Cardiac muscle cell (in vitro differentiated cells and primary cell): ENCODE results near the gene UAP1. TPM values are rescaled to one million over a fixed set of nuclear protein-coding genes. Genes with fewer than 3 reads are reported as not detected.
A peak's percentile ranks its signal among the peaks of the same experiment; 100 is the strongest.

Experiments
- DNase-seq, 2 donors: peaks; one replicate each; pipeline versions ENCODE4 v3.0.0 to v3.0.0-alpha.2; 2010 to 2017; ENCODE audit warnings: low read depth in 1 of 2, low spot score in 1 of 2
- H3K27ac ChIP-seq: fragments of 200-600 bp; sonication (generic); 2 replicates; pipeline ENCODE4 v1.5.1; 2016
- H3K27me3 ChIP-seq: fragments of 200-600 bp; sonication (generic); 2 replicates; pipeline ENCODE4 v1.6.0; 2016; ENCODE audit warnings: control low read depth
- H3K36me3 ChIP-seq: fragments of 200-600 bp; sonication (generic); 2 replicates; pipeline ENCODE4 v1.5.1; 2016; ENCODE audit warnings: control low read depth
- H3K4me1 ChIP-seq: fragments of 200-600 bp; sonication (generic); 2 replicates; pipeline ENCODE4 v1.8.1; 2017; ENCODE audit warnings: low read depth, mild to moderate bottlenecking, mixed run types
- H3K4me3 ChIP-seq: fragments of 200-600 bp; sonication (generic); 2 replicates; pipeline ENCODE4 v1.5.1; 2016; ENCODE audit warnings: mild to moderate bottlenecking
- H3K9me3 ChIP-seq: fragments of 200-600 bp; sonication (generic); 2 replicates; pipeline ENCODE4 v1.5.1; 2017; ENCODE audit warnings: low read depth, mild to moderate bottlenecking, control low read depth
- polyA plus RNA-seq: library from polyadenylated mRNA; unstranded; fragments of >200 nt; fragmentation: Nextera tagmentation; extraction: Ambion mirVana; gene quantifications from 2 replicates; pipeline ENCODE4 v1.2.1, GENCODE V29; 2016
- total RNA-seq: library from RNA; depleted of rRNA; stranded (reverse); fragments of >200 nt; gene quantifications from 2 replicates; pipeline ENCODE4 v1.2.3, GENCODE V29; 2016
- TF ChIP-seq, protein P1 (sequence below): IDR thresholded peaks from 2 replicates; pipeline ENCODE4 v1.5.1; 2012; ENCODE audit warnings: low read depth, mild to moderate bottlenecking, low read length

Gene UAP1
- total and polyA plus RNA-seq, 2 experiments from 2014 or later = 24.0 to 25.7 TPM

DNA sequence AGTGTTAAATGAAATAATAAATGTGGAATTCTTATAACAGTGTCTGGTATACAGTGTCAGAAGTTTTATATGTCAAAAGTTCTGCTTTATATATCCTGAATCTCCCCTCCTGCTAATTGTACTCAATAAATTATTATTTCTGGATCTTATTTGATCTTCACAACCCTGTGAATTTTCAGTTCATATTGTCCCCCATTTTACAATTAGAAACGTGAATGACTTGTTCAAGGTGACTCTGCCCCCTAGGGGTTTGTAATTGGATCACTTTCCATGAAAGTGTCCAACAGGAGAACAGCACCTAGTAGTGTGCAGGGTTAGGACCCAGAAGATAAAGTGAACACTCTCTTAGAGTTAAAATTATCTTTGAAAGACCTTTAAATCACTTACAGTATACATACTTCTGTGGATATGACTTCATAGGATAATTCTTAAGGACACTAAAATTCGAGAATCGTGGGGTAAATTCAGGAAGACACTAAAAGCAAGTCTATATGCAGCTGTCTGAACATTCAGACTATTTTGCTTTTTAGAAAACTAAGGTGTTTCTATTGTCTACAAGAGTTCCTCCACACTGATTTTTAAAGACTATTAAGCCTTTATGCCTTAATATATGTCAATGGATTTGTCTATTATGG is 66.3 kb downstream of the UAP1 start:
- H3K4me3 ChIP-seq = no peak overlapping the region
- no peaks in the 10 kb centered on the region for H3K27me3 ChIP-seq
- peak; percentile 36 to 60 for DNase-seq
- H3K4me1 ChIP-seq = peaks cover 29% of the 10 kb centered on the region
- H3K36me3 ChIP-seq = no peaks in the 10 kb centered on the region
- no peaks in the 10 kb centered on the region for H3K9me3 ChIP-seq
- H3K27ac ChIP-seq = no peak overlapping the region
- TF ChIP-seq, protein P1, sequence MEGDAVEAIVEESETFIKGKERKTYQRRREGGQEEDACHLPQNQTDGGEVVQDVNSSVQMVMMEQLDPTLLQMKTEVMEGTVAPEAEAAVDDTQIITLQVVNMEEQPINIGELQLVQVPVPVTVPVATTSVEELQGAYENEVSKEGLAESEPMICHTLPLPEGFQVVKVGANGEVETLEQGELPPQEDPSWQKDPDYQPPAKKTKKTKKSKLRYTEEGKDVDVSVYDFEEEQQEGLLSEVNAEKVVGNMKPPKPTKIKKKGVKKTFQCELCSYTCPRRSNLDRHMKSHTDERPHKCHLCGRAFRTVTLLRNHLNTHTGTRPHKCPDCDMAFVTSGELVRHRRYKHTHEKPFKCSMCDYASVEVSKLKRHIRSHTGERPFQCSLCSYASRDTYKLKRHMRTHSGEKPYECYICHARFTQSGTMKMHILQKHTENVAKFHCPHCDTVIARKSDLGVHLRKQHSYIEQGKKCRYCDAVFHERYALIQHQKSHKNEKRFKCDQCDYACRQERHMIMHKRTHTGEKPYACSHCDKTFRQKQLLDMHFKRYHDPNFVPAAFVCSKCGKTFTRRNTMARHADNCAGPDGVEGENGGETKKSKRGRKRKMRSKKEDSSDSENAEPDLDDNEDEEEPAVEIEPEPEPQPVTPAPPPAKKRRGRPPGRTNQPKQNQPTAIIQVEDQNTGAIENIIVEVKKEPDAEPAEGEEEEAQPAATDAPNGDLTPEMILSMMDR = peak; percentile 50

DNA sequence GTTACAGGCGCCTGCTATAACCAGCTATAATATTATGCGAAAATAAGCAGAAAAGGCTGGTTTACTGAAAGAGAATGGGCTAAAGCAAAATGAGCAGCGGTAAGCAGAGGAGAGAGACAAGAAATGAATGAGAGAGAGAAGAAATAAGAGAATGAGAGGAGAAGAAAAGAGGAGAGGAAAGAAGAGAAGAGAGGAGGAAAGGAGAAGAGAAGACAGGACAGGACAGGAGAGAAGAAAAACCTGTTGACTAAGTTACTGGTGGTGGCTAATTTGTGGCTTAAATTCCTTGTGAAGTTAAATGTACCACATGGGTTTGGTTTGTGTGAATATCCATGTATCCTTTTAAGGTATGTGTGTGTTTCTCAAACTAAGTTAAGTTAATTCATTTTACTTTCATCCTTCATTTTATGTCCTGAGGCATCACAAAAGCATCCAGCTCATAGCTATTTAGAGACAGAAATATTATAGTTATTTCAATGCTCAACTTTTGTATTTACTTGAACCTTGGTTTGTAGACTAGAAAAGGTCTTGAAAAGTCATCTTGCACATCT is 67.6 kb downstream of the UAP1 start:
- DNase-seq = no peak
- Histone ChIP-seq H3K36me3 (no peaks in the 10 kb centered on the region), H3K4me1 (peaks cover 29% of the 10 kb centered on the region), H3K27me3 (no peaks in the 10 kb centered on the region), H3K27ac (no peak overlapping the region), H3K4me3 (no peak overlapping the region), H3K9me3 (no peaks in the 10 kb centered on the region)
- TF ChIP-seq, protein P1 = no peak

DNA sequence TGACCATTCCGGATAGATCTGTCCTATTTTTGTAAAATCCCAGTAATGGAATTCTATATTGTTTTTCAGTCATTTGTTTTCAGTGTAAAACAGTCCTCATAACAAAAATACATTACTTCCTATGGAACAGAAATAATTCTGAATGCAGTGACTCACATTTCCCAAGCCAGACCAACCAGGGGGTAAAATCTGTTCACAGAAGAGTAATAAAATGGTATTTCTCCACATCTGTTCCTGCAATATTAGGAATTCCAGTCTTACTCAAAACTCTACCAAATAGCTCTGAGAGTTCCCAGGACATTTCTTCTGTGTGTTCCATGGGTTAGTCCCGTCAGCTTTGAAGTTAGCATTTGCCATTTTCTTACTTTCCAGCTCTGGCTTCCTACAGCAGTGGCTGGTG is 68.1 kb downstream of the UAP1 start:
- Histone ChIP-seq H3K9me3 (no peaks in the 10 kb centered on the region), H3K27ac (no peak overlapping the region), H3K36me3 (no peaks in the 10 kb centered on the region), H3K27me3 (no peaks in the 10 kb centered on the region), H3K4me1 (peaks cover 29% of the 10 kb centered on the region), H3K4me3 (no peak overlapping the region)
- DNase-seq = peak in 1 of 2 donors; percentile 79
- TF ChIP-seq, protein P1 = no peak

DNA sequence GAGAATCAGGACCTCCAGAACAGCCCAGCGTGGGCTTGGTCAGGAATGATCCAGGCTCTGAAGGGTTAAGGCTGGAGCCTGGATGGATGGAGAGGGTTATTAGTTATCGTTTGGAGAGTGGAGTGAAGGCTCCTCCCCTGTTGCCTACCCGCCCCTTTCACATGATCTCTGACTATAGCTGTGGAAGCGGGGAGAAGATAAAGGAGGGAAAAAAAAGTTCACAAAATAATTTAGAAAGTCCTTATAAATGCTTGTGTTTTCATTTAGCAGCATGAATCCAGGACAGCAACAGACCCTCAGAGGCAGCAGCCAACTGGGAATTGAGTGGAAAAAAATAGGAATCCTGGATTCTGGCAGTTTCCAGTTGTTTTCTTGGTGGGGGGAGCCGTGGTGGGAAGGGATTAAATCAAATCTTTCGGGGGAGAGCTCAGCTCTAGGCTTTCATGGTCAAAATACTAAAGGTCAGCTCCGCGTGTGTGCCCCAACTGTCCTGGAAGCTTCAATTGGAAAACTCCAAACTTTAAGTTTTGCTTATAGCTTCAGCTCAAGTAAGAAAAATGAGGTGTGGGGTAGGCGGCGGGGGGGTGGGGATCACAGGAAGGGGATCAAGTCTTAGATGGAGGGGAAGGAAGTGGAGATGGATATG is 70.1 kb downstream of the UAP1 start:
- no peaks in the 10 kb centered on the region for H3K27me3 ChIP-seq
- H3K27ac ChIP-seq = peak overlapping the region; percentile 35
- peak; percentile 63 to 86 for DNase-seq
- TF ChIP-seq, protein P1 = no peak
- H3K4me1 ChIP-seq = peaks cover 24% of the 10 kb centered on the region
- H3K9me3 ChIP-seq = no peaks in the 10 kb centered on the region
- H3K36me3 ChIP-seq = no peaks in the 10 kb centered on the region
- peak overlapping the region; percentile 3 for H3K4me3 ChIP-seq

DNA sequence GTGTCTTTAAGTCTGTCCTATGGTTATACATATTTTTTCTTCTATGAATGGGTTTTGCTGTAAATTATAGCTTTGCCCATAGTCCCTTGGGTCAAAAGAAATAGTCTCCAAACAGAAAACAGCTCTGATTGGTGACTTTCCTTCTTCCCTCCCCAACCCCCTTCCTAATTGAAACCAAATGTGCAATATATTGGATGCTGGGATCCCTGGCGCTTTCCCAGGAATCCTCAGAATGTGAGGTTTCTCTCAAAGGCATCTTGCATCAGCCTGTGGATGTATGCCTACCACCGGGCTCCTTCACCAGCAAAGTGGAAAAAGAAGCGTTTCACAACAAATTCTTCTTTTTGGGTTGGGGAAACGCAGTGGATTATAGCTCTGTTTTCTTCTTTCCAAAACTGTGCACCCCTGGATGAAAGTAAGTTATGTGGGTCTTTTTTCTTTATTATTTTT is 70.7 kb downstream of the UAP1 start, which contains the start of gene DDR2:
DDR2 (plus strand) TSS at position 248 of the 450 bp plus-strand sequence. CDS start 86,600 bp downstream, outside the sequence.
- TF ChIP-seq, protein P1 = no peak
- peak within 1 kb of the TSS; percentile 3 for H3K4me3 ChIP-seq
- H3K27me3 ChIP-seq = no peaks in the 10 kb centered on the region
- H3K36me3 ChIP-seq = no peaks in the 10 kb centered on the region
- DNase-seq = peak in 1 of 2 donors; percentile 98
- H3K9me3 ChIP-seq = no peaks in the 10 kb centered on the region
- peak within 1 kb of the TSS; percentile 39 for H3K27ac ChIP-seq
- H3K4me1 ChIP-seq = peaks cover 22% of the 10 kb centered on the region
